ENCODE data around the gene ACSL5.
"Not testable (repeated sequence)": the region's sequence is repeated elsewhere in the genome, so short reads cannot be mapped to it uniquely, and the experiment has no call there.

The ACSL5 gene

DNA sequence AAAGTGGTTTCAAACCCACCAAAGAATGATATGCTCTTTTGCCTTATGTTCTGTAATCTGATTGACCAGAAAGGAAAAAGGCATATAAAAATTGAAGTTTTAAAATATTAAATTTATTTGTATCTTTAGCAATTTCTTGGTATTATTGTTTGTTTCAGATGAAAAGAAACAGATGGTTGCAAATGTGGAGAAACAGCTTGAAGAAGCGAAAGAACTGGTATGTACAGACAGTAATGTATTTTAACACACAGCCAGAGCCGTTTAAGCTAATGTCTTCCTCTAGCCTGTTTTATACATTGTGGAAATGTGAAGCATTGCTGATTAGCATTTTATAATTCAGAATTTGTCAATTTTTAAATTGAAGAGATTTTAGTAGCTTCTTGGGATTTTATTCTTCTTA is 86.5 kb downstream of the ACSL5 start:
- in situ Hi-C loops (cut with HindIII; ENCODE audit: low sequenced_read_pairs), result no loop called here

DNA sequence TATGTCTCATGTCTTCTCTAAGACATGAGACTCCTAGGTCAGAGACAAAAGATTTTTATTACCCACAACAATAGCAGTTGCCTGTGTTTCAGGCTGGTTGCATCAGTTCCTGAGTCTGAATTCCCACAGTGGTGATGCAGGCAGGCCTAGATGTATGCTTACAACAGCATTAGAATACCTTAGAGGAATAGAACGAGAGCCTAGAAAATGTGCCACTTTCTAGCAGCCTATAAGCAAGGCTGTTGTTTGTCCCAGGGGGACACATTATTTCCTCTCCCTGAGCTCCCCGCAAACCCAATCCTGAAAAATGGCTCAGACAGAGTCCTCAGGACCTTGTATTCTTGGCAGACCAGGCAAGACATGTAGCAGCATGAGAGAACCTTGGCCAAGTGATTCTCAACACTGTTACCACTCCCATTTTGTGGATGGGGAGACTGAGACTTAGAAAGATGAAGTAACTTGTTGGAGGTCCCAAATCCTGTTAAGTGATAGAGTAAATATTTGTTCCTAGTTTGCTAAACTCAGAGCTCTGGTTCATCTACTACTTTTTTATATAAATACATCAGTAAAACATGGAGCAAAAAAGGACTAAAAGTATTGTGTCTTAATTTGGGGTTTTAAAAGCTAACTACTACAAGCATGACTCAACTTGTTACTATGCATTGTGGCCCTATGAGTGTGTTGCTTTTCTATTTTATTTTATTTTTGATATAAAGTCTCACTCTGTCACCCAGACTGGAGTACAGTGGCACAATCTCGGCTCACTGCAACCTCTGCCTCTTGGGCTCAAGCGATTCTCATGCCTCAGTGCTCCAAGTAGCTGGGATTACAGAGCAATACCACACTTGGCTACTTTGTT is 87.3 kb downstream of the ACSL5 start:
- in situ Hi-C loops (cut with HindIII; ENCODE audit: low sequenced_read_pairs), result no loop called here

- in situ Hi-C loops (cut with HindIII; ENCODE audit: low sequenced_read_pairs), result not testable (repeated sequence)
Observed at GRCh38 chr10:112464074-112464473, 90.2 kb downstream of the ACSL5 start.

DNA sequence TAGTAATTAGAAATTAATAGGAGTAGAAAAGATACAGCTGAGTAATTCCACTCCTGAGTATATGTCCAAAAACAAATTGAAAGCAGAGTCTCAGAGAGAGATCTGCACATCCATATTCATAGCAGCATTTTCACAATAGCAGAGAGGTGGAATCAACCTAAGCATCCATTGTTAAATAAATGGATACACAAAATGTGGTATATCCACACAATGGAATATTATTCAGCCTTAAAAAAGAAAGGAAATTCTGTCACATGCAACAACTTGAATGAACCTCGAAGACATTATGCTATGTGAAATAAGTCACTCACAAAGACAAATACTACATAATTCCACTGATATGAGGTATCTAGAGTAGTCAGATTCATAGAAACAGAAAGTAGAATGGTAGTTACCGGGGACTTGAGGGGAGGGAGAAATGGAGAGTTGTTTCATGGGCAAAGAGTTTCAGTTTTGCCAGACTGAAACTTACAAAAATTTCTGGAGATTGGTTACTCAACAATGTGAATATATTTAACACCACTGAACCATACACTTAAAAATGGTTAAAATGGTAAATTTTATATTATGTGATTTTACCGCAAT is 91.5 kb downstream of the ACSL5 start:
- in situ Hi-C loops (cut with HindIII; ENCODE audit: low sequenced_read_pairs), result no loop called here

DNA sequence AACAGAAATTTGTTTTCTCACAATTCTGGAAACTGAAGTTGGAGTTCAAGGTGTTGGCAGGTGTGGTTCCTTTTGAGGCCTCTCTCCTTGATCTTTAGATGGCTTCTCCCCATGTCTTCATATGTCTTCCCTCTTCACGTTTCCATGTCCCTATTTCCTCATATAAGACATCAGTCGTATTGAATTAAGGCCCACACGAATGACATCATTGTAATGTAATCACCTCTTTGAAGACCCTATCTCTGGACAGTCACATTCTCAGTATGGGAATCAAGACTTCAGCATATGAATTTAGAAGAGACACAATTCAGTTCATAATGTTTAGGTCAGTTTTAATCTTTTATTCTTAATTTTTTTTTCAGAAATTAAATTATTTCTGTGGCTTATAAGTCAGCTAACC is 92.9 kb downstream of the ACSL5 start:
- in situ Hi-C loops (cut with HindIII; ENCODE audit: low sequenced_read_pairs), result no loop called here

DNA sequence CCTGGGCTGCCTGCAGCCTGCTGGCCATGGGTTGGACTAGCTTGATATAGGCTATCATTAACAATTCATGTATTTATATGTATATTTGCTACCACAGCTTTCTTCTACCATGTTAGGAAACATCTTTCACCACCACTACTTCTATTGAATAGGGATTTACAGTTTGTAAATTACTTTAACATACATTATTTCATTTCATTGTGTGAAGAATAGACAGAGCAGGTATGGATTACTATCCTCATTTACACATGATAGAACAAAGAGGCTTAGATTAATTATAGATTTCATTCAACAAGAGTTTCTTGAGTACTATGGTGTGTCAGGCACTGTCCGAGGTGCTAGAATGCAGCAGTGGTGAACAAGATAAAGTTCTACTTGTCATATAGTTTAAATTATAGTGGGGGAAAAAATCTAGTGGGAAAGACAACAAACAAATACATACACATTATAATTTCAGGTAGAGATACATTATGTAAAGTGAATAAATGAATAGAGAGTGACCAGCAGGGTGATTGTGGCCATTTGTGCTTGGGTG is 93.7 kb downstream of the ACSL5 start:
- in situ Hi-C loops (cut with HindIII; ENCODE audit: low sequenced_read_pairs), result no loop called here

DNA sequence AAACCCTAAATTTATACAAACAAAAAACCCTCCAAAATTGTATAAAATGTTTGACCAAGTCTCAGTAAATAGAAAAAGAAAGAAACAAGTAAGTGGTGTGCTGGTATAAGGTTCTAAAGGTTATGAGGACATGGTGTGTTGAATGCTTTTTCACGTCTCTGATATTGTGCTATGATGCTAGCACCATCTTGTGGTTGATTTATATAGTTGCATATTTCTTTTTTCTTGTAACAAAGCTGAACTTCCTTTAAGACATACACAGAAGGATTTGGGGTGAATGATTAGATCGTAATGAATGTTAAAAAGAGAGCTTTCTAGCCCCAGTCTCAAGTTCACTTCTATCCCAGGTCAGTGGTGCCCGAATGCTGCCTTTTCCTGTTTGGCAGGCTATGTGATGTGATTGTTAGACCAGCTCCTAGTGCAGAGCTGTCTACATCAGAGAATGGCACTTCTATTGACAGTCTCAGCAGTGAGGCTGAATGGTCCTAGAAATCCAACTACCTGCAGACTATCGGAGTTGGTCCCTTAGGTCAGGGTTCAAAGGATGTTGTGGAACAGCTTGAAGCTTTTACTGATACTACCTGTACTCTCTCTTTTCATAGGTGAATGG is 98.1 kb downstream of the ACSL5 start:
- in situ Hi-C loops (cut with HindIII; ENCODE audit: low sequenced_read_pairs), result loop anchor here (10.0 kb wide), 1 partner anchor 643 kb away; no protein-coding TSS in a partner anchor

GRCh38 chr10:112475575-112476218 is 101.8 kb downstream of the ACSL5 start:
- in situ Hi-C loops (cut with HindIII; ENCODE audit: low sequenced_read_pairs), result loop anchor here (10.0 kb wide), 1 partner anchor 639 kb away; no protein-coding TSS in a partner anchor

Measured in endothelial cell of hepatic sinusoid (primary cell).